Effector memory CD8-positive, alpha-beta T cell (primary cell): ENCODE measurements around the gene SCYL1.

ENCODE experiments used
- ATAC-seq: fragments of 150-1000 bp; cut with Tn5 transposase; replicated peaks from 2 replicates; pipeline ENCODE4 v1.10.0; 2021; ENCODE audit warnings: mild to moderate bottlenecking, moderate library complexity
- DNase-seq, 3 experiments: peaks; one replicate each; pipeline ENCODE4 v3.0.0; 2021
- H3K27ac Mint-ChIP-seq, 2 donors: one replicate each; pipeline ENCODE4 v1.8.0; 2022; ENCODE audit warnings: mild to moderate bottlenecking in 2 of 2, mixed read lengths in 2 of 2, moderate library complexity in 2 of 2
- H3K27me3 Mint-ChIP-seq, 2 donors: one replicate each; pipeline ENCODE4 v1.8.0; 2022; ENCODE audit warnings: mixed read lengths in 2 of 2
- H3K36me3 Mint-ChIP-seq: one replicate; pipeline ENCODE4 v1.8.0; 2022; ENCODE audit warnings: mild to moderate bottlenecking, moderate library complexity, mixed read lengths; ENCODE audit not compliant: insufficient read depth
- H3K4me1 Mint-ChIP-seq, 2 donors: one replicate each; pipeline ENCODE4 v1.8.0; 2022; ENCODE audit warnings: low read depth in 2 of 2, mixed read lengths in 2 of 2
- H3K4me3 Mint-ChIP-seq, 2 donors: one replicate each; pipeline ENCODE4 v1.8.0; 2022; ENCODE audit warnings: mild to moderate bottlenecking in 2 of 2, mixed read lengths in 2 of 2, moderate library complexity in 2 of 2
- H3K9me3 Mint-ChIP-seq, 2 donors: one replicate each; pipeline ENCODE4 v1.8.0; 2022; ENCODE audit warnings: mixed read lengths in 2 of 2

SCYL1 gene

GRCh38 chr11:65489035-65489705 lies 35.7 kb upstream of the SCYL1 start:
- no peak overlapping the region for H3K4me3 Mint-ChIP-seq
- H3K27ac Mint-ChIP-seq: no peak overlapping the region
- H3K4me1 Mint-ChIP-seq: peaks cover 0 to 9% of the 10 kb centered on the region in 2 donors

GRCh38 chr11:65489706-65490320 lies 35.1 kb upstream of the SCYL1 start:
- H3K27me3 Mint-ChIP-seq: no peaks in the 10 kb centered on the region
- no peaks in the 10 kb centered on the region for H3K36me3 Mint-ChIP-seq
- DNase-seq (no peak), ATAC-seq (no peak)
- no peaks in the 10 kb centered on the region for H3K9me3 Mint-ChIP-seq
- H3K4me3 Mint-ChIP-seq: no peak overlapping the region
- no peak overlapping the region for H3K27ac Mint-ChIP-seq
- peaks cover 0 to 9% of the 10 kb centered on the region in 2 donors for H3K4me1 Mint-ChIP-seq

More at GRCh38 chr11:65489035-65489705, 35.7 kb upstream of the SCYL1 start:
- Mint-ChIP-seq H3K9me3 (no peaks in the 10 kb centered on the region), H3K27me3 (no peaks in the 10 kb centered on the region), H3K36me3 (no peaks in the 10 kb centered on the region)
- ATAC-seq (no peak), DNase-seq (no peak)

- ATAC-seq: no peak
- no peak for DNase-seq
- peaks cover under 1 to 9% of the 10 kb centered on the region in 2 donors for H3K4me1 Mint-ChIP-seq
- no peak overlapping the region for H3K4me3 Mint-ChIP-seq
- no peaks in the 10 kb centered on the region for H3K36me3 Mint-ChIP-seq
- no peaks in the 10 kb centered on the region for H3K27me3 Mint-ChIP-seq
- H3K27ac Mint-ChIP-seq: no peak overlapping the region
- no peaks in the 10 kb centered on the region for H3K9me3 Mint-ChIP-seq
These were observed 33.8 kb upstream of the SCYL1 start for GRCh38 chr11:65491163-65491465.

- ATAC-seq: no peak
- DNase-seq: no peak
- peaks cover 8 to 15% of the 10 kb centered on the region in 2 donors for H3K4me1 Mint-ChIP-seq
These were observed 33.1 kb upstream of the SCYL1 start for GRCh38 chr11:65491614-65492386.

GRCh38 chr11:65492387-65492636 lies 32.6 kb upstream of the SCYL1 start:
- H3K27ac Mint-ChIP-seq: peak overlapping the region in 1 of 2 donors; percentile 29

More at GRCh38 chr11:65491614-65492386, 33.1 kb upstream of the SCYL1 start:
- Mint-ChIP-seq H3K36me3 (no peaks in the 10 kb centered on the region), H3K4me3 (no peak overlapping the region), H3K27me3 (no peaks in the 10 kb centered on the region), H3K9me3 (no peaks in the 10 kb centered on the region), H3K27ac (no peak overlapping the region)

GRCh38 chr11:65492637-65493366 lies 32.1 kb upstream of the SCYL1 start:
- ATAC-seq (no peak), DNase-seq (no peak)
- H3K27ac Mint-ChIP-seq: peak overlapping the region in 1 of 2 donors; percentile 29
- no peaks in the 10 kb centered on the region for H3K27me3 Mint-ChIP-seq
- H3K36me3 Mint-ChIP-seq: no peaks in the 10 kb centered on the region
- H3K4me3 Mint-ChIP-seq: no peak overlapping the region
- H3K4me1 Mint-ChIP-seq: peaks cover 13 to 24% of the 10 kb centered on the region in 2 donors
- no peaks in the 10 kb centered on the region for H3K9me3 Mint-ChIP-seq

More at GRCh38 chr11:65492387-65492636, 32.6 kb upstream of the SCYL1 start:
- Mint-ChIP-seq H3K9me3 (no peaks in the 10 kb centered on the region), H3K27me3 (no peaks in the 10 kb centered on the region), H3K4me1 (peaks cover 13 to 20% of the 10 kb centered on the region in 2 donors), H3K4me3 (no peak overlapping the region), H3K36me3 (no peaks in the 10 kb centered on the region)
- DNase-seq (no peak), ATAC-seq (no peak)

GRCh38 chr11:65493367-65494176 lies 31.3 kb upstream of the SCYL1 start:
- Mint-ChIP-seq H3K4me1 (peaks cover 13 to 25% of the 10 kb centered on the region in 2 donors), H3K27me3 (no peaks in the 10 kb centered on the region), H3K36me3 (no peaks in the 10 kb centered on the region), H3K27ac (peak overlapping the region in 1 of 2 donors; percentile 26), H3K9me3 (no peaks in the 10 kb centered on the region), H3K4me3 (no peak overlapping the region)
- no peak for DNase-seq
- no peak for ATAC-seq

- Mint-ChIP-seq H3K9me3 (no peaks in the 10 kb centered on the region), H3K27me3 (no peaks in the 10 kb centered on the region), H3K27ac (no peak overlapping the region), H3K4me3 (no peak overlapping the region), H3K4me1 (peaks cover 18 to 25% of the 10 kb centered on the region in 2 donors), H3K36me3 (no peaks in the 10 kb centered on the region)
- DNase-seq: no peak
- ATAC-seq: no peak
These were observed 28.4 kb upstream of the SCYL1 start for GRCh38 chr11:65496304-65497140.

- no peaks in the 10 kb centered on the region for H3K9me3 Mint-ChIP-seq
- peak; percentile 92 to 93 (median 93) for DNase-seq
- H3K36me3 Mint-ChIP-seq: no peaks in the 10 kb centered on the region
- peak; percentile 82 for ATAC-seq
- H3K4me1 Mint-ChIP-seq: peaks cover 23 to 25% of the 10 kb centered on the region in 2 donors
- H3K27ac Mint-ChIP-seq: no peak overlapping the region
- no peaks in the 10 kb centered on the region for H3K27me3 Mint-ChIP-seq
- no peak overlapping the region for H3K4me3 Mint-ChIP-seq
These were observed 27.5 kb upstream of the SCYL1 start for GRCh38 chr11:65497141-65498041.

GRCh38 chr11:65498042-65498726 lies 26.7 kb upstream of the SCYL1 start:
- H3K4me3 Mint-ChIP-seq: no peak overlapping the region

GRCh38 chr11:65498727-65498976 lies 26.2 kb upstream of the SCYL1 start:
- Mint-ChIP-seq H3K27ac (no peak overlapping the region), H3K4me1 (peaks cover 28 to 31% of the 10 kb centered on the region in 2 donors), H3K36me3 (no peaks in the 10 kb centered on the region), H3K9me3 (no peaks in the 10 kb centered on the region), H3K27me3 (no peaks in the 10 kb centered on the region), H3K4me3 (no peak overlapping the region)
- DNase-seq (no peak), ATAC-seq (no peak)

More at GRCh38 chr11:65498042-65498726, 26.7 kb upstream of the SCYL1 start:
- DNase-seq (peak; percentile 49 to 55 (median 52)), ATAC-seq (peak; percentile 18)
- H3K27ac Mint-ChIP-seq: no peak overlapping the region
- H3K4me1 Mint-ChIP-seq: peaks cover 27 to 28% of the 10 kb centered on the region in 2 donors
- H3K27me3 Mint-ChIP-seq: no peaks in the 10 kb centered on the region
- H3K36me3 Mint-ChIP-seq: no peaks in the 10 kb centered on the region
- H3K9me3 Mint-ChIP-seq: no peaks in the 10 kb centered on the region
